Common myeloid progenitor, CD34-positive (primary cell): ENCODE results near the gene FAM209A.
"Not testable (repeated sequence)": the region's sequence is repeated elsewhere in the genome, so short reads cannot be mapped to it uniquely, and the experiment has no call there.

Experiments used
- CTCF ChIA-PET: fragments of 350-600 bp; sonication (Branson Sonifier 250); formaldehyde crosslinking; loops from one replicate; lab custom pipeline; 2021; ENCODE audit warnings: antibody characterized with exemption; lab: Charles Lee
- POLR2A ChIA-PET: fragments of 350-600 bp; sonication (Branson Sonifier 250); formaldehyde crosslinking; loops from one replicate; lab custom pipeline; 2021; ENCODE audit warnings: antibody characterized with exemption; lab: Charles Lee
- DNase-seq, 3 donors: peaks; one replicate each; pipeline versions ENCODE4 v3.0.0 to v3.0.0-alpha.2; 2013
- H3K27ac ChIP-seq, 2 experiments: 1 replicate in 1 of 2; 2 replicates in 1 of 2; pipeline ENCODE4 v1.7.0; 2013; ENCODE audit warnings: inconsistent platforms in 2 of 2, low read length in 2 of 2, mild to moderate bottlenecking in 2 of 2, low read depth in 1 of 2, moderate library complexity in 1 of 2; ENCODE audit not compliant: severe bottlenecking in 2 of 2, insufficient read depth in 1 of 2, poor library complexity in 1 of 2
- H3K27me3 ChIP-seq, 5 experiments: replicated peaks in 2 of 5; 1 replicate in 3 of 5; 2 replicates in 2 of 5; pipeline versions ENCODE4 v1.6.1 to v1.7.0; 2013; ENCODE audit warnings: low read length in 4 of 5, mild to moderate bottlenecking in 2 of 5, moderate library complexity in 2 of 5, inconsistent platforms in 1 of 5; ENCODE audit not compliant: insufficient read depth in 5 of 5, control insufficient read depth in 4 of 5
- H3K36me3 ChIP-seq, 4 experiments: 1 replicate in 2 of 4; 2 replicates in 2 of 4; pipeline versions ENCODE4 v1.6.1 to v1.7.0; 2013; ENCODE audit warnings: low read length in 3 of 4, control low read depth in 1 of 4, mild to moderate bottlenecking in 1 of 4; ENCODE audit not compliant: control insufficient read depth in 4 of 4, insufficient read depth in 4 of 4
- H3K4me1 ChIP-seq, 4 experiments: 1 replicate in 3 of 4; 2 replicates in 1 of 4; pipeline versions ENCODE4 v1.6.1 to v1.7.1; 2013; ENCODE audit warnings: low read length in 3 of 4, mild to moderate bottlenecking in 3 of 4, control low read depth in 1 of 4, inconsistent platforms in 1 of 4, moderate library complexity in 1 of 4; ENCODE audit not compliant: control insufficient read depth in 4 of 4, insufficient read depth in 4 of 4; ENCODE audit errors: control extremely low read depth in 1 of 4
- H3K4me3 ChIP-seq, 7 experiments: 1 replicate in 4 of 7; 2 replicates in 3 of 7; pipeline versions ENCODE4 v1.5.1 to v1.7.0; 2013; ENCODE audit warnings: mild to moderate bottlenecking in 7 of 7, low read length in 6 of 7, moderate library complexity in 6 of 7, inconsistent platforms in 2 of 7, low read depth in 2 of 7, control low read depth in 1 of 7; ENCODE audit not compliant: insufficient read depth in 4 of 7, control insufficient read depth in 1 of 7; ENCODE audit errors: extremely low read depth in 1 of 7
- H3K9me3 ChIP-seq, 5 experiments: 1 replicate in 4 of 5; 2 replicates in 1 of 5; pipeline versions ENCODE4 v1.6.1 to v1.7.1; 2013; ENCODE audit warnings: low read length in 4 of 5, mild to moderate bottlenecking in 2 of 5, inconsistent platforms in 1 of 5, low read depth in 1 of 5, moderate library complexity in 1 of 5; ENCODE audit not compliant: control insufficient read depth in 4 of 5, insufficient read depth in 2 of 5; ENCODE audit errors: control extremely low read depth in 1 of 5
- WGBS: methylation state at CpG from one replicate; pipeline ENCODE4 v1.1.5; 2013; ENCODE audit not compliant: insufficient coverage; 5-methylcytosine and 5-hydroxymethylcytosine counted together

Gene FAM209A

DNA sequence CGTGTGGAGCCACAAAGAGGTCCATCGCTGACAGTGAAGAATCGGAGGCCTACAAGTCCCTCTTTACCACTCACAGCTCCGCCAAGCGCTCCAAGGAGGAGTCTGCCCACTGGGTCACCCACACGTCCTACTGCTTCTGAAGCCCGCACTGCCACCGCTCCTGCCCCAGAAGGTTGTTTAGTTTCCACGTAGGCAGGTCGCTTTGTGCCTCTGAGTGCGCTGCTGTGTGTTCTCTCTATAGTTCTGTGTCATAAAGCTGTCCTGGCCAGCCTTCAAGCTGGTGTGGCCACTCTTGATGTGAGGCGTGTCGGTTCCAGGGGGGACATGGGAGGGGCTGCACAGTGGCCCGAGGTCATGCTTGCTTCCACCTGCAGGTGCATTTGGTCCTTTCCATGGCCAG lies 6.4 kb upstream of the FAM209A start:
- no peak for DNase-seq
- H3K4me1 ChIP-seq: no peaks in the 10 kb centered on the region
- no peak overlapping the region for H3K4me3 ChIP-seq
- H3K27ac ChIP-seq: no peak overlapping the region
- peaks cover 26 to 60% (median 53%) of the 10 kb centered on the region in 4 experiments for H3K36me3 ChIP-seq
- ChIA-PET CTCF (interaction anchor here (0.6 to 1.5 kb wide), 3 partner anchors 34 to 122 kb away, joined by 3 to 4 read pairs (median 3); no protein-coding TSS in a partner anchor), POLR2A (interaction anchor here (0.7 kb wide), 1 partner anchor 31 kb away, joined by 3 read pairs; no protein-coding TSS in a partner anchor)
- WGBS: 98% methylated on average over 14 of the region's 14 CpGs
- peaks cover 0 to 22% (median 16%) of the 10 kb centered on the region in 5 experiments for H3K9me3 ChIP-seq
- H3K27me3 ChIP-seq: no peaks in the 10 kb centered on the region

DNA sequence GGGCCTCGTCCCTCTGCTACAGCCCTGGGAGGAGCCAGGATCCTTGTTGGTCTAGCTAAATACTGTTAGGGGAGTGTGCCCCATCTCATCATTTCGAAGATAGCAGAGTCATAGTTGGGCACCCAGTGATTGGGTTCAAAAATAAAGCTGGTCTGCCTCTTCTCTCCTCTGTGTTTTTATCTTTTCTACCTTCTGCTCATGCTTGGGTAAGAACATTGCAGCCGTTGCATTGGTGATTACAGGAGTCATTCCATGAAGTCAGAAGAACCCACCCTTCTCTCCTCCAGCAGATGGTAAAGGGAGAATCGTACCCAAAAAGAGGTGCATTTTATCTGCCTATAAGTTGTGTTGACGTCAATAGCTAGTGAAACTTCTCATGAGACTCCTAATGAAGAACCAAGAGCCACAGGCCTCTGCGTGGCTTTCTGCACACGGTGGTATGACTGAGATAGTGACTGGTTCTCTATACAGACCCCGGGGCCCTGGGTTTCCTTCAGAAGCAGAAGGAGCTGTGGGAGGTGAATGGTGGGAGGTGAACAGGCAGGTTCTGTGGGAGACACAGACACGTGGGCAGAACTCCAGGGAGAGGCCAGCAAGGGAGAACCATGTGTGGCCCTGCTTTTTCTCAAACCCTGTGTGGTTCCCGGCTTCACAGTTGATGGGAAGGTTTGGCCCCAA lies 5.7 kb upstream of the FAM209A start:
- POLR2A ChIA-PET: interaction anchor here (0.7 kb wide), 1 partner anchor 31 kb away, joined by 3 read pairs; no protein-coding TSS in a partner anchor
- H3K4me1 ChIP-seq: no peaks in the 10 kb centered on the region
- peaks cover 26 to 53% (median 46%) of the 10 kb centered on the region in 4 experiments for H3K36me3 ChIP-seq
- CTCF ChIA-PET: interaction anchor here (0.6 to 1.5 kb wide), 2 partner anchors 35 to 121 kb away, joined by 3 to 4 read pairs; no protein-coding TSS in a partner anchor
- 96% methylated on average over 6 of the region's 10 CpGs for WGBS
- peaks cover 0 to 22% (median 16%) of the 10 kb centered on the region in 5 experiments for H3K9me3 ChIP-seq
- no peak overlapping the region for H3K4me3 ChIP-seq
- no peak for DNase-seq
- H3K27me3 ChIP-seq: no peaks in the 10 kb centered on the region
- H3K27ac ChIP-seq: no peak overlapping the region

DNA sequence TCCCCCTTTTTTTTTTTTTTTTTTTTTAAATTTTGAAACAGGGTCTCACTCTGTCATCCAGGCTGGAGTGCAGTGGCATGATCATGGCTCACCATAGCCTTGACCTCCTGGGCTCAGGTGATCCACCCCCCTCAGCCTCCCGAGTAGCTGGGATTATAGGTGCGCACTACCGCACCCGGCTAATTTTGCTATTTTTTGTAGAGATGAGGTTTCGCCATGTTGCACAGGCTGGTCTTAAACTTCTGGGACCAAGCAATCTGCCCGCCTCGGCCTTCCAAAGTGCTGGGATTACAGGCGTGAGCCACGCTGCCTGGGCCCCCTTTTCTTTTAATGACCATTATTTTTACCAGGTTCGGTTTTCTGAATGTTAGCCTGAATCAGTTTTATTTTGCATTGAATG lies 5.0 kb upstream of the FAM209A start:
- Histone ChIP-seq H3K9me3 (peaks cover 0 to 22% (median 16%) of the 10 kb centered on the region in 5 experiments), H3K27me3 (no peaks in the 10 kb centered on the region), H3K36me3 (peaks cover 24 to 49% (median 42%) of the 10 kb centered on the region in 4 experiments), H3K4me3 (peak overlapping the region in 1 of 7 experiments; percentile 3), H3K27ac (no peak overlapping the region), H3K4me1 (no peaks in the 10 kb centered on the region)
- ChIA-PET POLR2A (no interaction called here), CTCF (interaction anchor here (1.5 kb wide), 1 partner anchor 122 kb away, joined by 4 read pairs; no protein-coding TSS in a partner anchor)
- no peak for DNase-seq
- 100% methylated on average over 8 of the region's 10 CpGs for WGBS

DNA sequence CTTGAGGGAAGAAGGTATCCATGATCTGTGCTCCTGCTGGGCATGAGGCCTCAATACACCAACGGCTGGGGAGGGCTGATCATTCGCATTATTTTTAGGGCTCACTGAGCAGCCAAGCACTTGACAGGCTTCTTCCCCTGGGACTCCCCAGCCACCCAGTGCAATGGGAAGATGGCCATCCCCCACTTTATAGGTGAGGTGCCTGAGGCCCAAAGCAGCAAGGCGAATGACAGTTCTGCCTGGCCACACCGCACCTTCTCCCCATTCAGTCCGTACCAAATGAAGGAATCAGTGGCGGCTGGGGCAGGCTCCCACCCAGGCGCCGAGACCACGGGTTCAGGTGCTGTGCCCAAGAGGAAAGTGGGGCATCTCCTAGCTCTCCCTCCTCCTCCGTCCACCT lies 4.4 kb upstream of the FAM209A start:
- peaks cover 0 to 22% (median 16%) of the 10 kb centered on the region in 5 experiments for H3K9me3 ChIP-seq
- no peaks in the 10 kb centered on the region for H3K27me3 ChIP-seq
- peak overlapping the region in 1 of 7 experiments; percentile 6 for H3K4me3 ChIP-seq
- POLR2A ChIA-PET: no interaction called here
- CTCF ChIA-PET: no interaction called here
- H3K27ac ChIP-seq: no peak overlapping the region
- H3K36me3 ChIP-seq: peaks cover 24 to 47% (median 41%) of the 10 kb centered on the region in 4 experiments
- no peaks in the 10 kb centered on the region for H3K4me1 ChIP-seq
- no peak for DNase-seq
- 98% methylated on average over 8 of the region's 10 CpGs for WGBS

DNA sequence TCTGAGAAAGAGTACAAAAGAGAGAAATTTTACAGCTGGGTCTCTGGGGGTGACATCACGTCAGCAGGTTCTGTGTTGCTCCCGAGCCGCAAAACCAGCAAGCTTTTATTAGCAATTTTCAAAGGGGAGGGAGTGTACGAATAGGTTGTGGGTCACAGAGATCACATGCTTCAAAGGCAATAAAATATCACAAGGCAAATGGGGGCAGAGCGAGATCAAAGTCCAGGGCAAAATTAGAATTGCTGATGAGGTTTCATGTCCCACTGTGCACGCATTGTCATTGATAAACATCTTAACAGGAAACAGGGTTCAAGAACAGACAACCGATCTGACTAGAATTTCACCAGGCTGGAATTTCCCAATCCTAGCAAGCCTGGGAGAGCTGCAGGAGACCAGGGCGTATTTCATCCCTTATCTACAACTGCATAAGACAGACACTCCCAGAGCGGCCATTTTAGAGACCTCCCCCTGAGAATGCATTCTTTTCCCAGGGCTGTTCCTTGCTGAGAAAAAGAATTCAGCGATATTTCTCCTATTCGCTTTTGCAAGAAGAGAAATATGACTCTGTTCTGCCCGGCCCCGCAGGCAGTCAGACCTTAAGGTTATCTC lies 3.7 kb upstream of the FAM209A start:
- H3K4me3 ChIP-seq, POLR2A ChIA-PET, CTCF ChIA-PET, H3K4me1 ChIP-seq, H3K27ac ChIP-seq, H3K27me3 ChIP-seq: not testable (repeated sequence)
- peak in 1 of 3 donors; percentile 7 for DNase-seq
- H3K9me3 ChIP-seq: peaks cover 0 to 22% (median 16%) of the 10 kb centered on the region in 5 experiments
- over 99% methylated on average over 11 of the region's 13 CpGs for WGBS
- H3K36me3 ChIP-seq: peaks cover 24 to 47% (median 39%) of the 10 kb centered on the region in 4 experiments

DNA sequence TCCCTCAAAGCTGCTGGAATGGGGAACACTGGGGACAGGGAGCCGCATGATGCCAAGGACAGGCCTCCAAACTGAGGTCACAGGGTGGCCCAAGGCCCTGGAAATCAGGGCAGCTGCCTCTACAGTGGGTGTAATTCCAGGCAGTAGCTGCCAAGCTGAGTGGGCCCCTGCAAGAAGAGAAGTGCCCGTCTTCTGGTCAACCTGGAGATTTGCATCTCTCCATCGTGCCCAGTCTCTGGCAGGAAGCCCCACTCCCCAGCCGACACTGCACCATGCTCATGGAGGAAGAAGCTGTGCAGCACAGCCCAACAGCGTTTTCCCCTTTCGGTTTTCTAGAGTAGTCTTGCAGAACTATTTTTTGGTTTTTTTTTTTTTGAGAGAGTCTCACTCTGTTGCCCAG lies 2.2 kb upstream of the FAM209A start:
- no peak for DNase-seq
- H3K36me3 ChIP-seq: peaks cover 22 to 39% (median 33%) of the 10 kb centered on the region in 4 experiments
- H3K4me1 ChIP-seq: no peaks in the 10 kb centered on the region
- ChIA-PET POLR2A (no interaction called here), CTCF (interaction anchor here (1.0 kb wide), 1 partner anchor 28 kb away, joined by 6 read pairs; no protein-coding TSS in a partner anchor)
- H3K9me3 ChIP-seq: peaks cover 0 to 22% (median 16%) of the 10 kb centered on the region in 5 experiments
- H3K27ac ChIP-seq: no peak overlapping the region
- no peak overlapping the region for H3K4me3 ChIP-seq
- H3K27me3 ChIP-seq: no peaks in the 10 kb centered on the region
- 40% methylated on average over 5 of the region's 6 CpGs for WGBS
